A549 (cell line): ENCODE data around the gene FIGLA. TPM values are rescaled to one million over a fixed set of nuclear protein-coding genes. Genes with fewer than 3 reads are reported as not detected.

Experiments
- ATAC-seq, 2 experiments: fragments of 200-7000 bp in 1 of 2; fragments of >200 bp in 1 of 2; cut with Nextera tagmentation in 1 of 2; cut with Tn5 transposase in 1 of 2; 3 replicates each; pipeline versions ENCODE4 v1.8.0 to v1.9.1; 2018 to 2020; ENCODE audit warnings: mild to moderate bottlenecking in 1 of 2, moderate library complexity in 1 of 2
- CTCF ChIA-PET: fragments of 300-600 bp; sonication (Branson Sonifier 250); formaldehyde crosslinking; extraction: SDS; loops from one replicate; lab custom pipeline; 2021; ENCODE audit warnings: antibody characterized with exemption, inconsistent platforms; lab: Yijun Ruan, JAX
- POLR2A ChIA-PET: fragments of 350-600 bp; formaldehyde crosslinking; extraction: SDS; loops from one replicate; lab custom pipeline; 2021; ENCODE audit warnings: antibody characterized with exemption, inconsistent platforms; lab: Yijun Ruan, JAX
- DNase-seq, 2 experiments: peaks; one replicate each; pipeline versions ENCODE4 v3.0.0 to v3.0.0-alpha.2; 2011 to 2016; ENCODE audit warnings: low read depth in 1 of 2, low spot score in 1 of 2
- FAIRE-seq: peaks from 2 replicates; lab custom pipeline; 2011; peaks lifted over from hg19 to GRCh38; lab: Jason Lieb, UNC
- H3K27ac ChIP-seq, 2 experiments: fragments of >200 bp; sonication (Bioruptor Twin); formaldehyde crosslinking; 3 replicates each; pipeline ENCODE4 v1.5.1; 2016 to 2017
- H3K4me1 ChIP-seq: fragments of >200 bp; sonication (Bioruptor Twin); formaldehyde crosslinking; 3 replicates; pipeline ENCODE4 v1.6.1; 2016
- H3K4me2 ChIP-seq: fragments of >200 bp; sonication (Bioruptor Twin); formaldehyde crosslinking; 3 replicates; pipeline ENCODE4 v1.6.1; 2016
- H3K4me3 ChIP-seq: fragments of >200 bp; sonication (Bioruptor Twin); formaldehyde crosslinking; 3 replicates; pipeline ENCODE4 v1.5.1; 2016
- H3K9me3 ChIP-seq: fragments of >200 bp; sonication (Bioruptor Twin); formaldehyde crosslinking; 3 replicates; pipeline ENCODE4 v1.6.1; 2016
- BHLHE40 ChIP-seq: IDR thresholded peaks from 2 replicates; pipeline ENCODE4 v1.6.1; 2012; ENCODE audit warnings: low read depth, low read length, inconsistent platforms
- CBX2 ChIP-seq: fragments of 200-600 bp; sonication (generic); IDR thresholded peaks from 2 replicates; pipeline ENCODE4 v1.6.1; 2016; ENCODE audit warnings: low read depth, mild to moderate bottlenecking, borderline replicate concordance
- E2F6 ChIP-seq: IDR thresholded peaks from 2 replicates; pipeline ENCODE4 v1.6.1; 2012; ENCODE audit warnings: low read depth, borderline replicate concordance
- EHF ChIP-seq: fragments of 250-450 bp; sonication (Bioruptor Pico); IDR thresholded peaks from 2 replicates; pipeline ENCODE4 v1.5.0; 2020; ENCODE audit warnings: mild to moderate bottlenecking
- EHMT2 ChIP-seq: fragments of 200-600 bp; sonication (generic); IDR thresholded peaks from 2 replicates; pipeline ENCODE4 v1.6.1; 2016; ENCODE audit warnings: antibody characterized with exemption, low read depth, mild to moderate bottlenecking, moderate library complexity
- FOSL2 ChIP-seq, 2 experiments: fragments of 450-650 bp in 1 of 2; fragments of >200 bp in 1 of 2; sonication (Bioruptor Twin) in 1 of 2; formaldehyde crosslinking; IDR thresholded peaks; 2 replicates each; pipeline versions ENCODE4 v1.5.0 to v1.6.1; 2016 to 2020; ENCODE audit warnings: mild to moderate bottlenecking in 1 of 2, moderate library complexity in 1 of 2
- FOXS1 ChIP-seq: fragments of 250-450 bp; sonication (Bioruptor Pico); IDR thresholded peaks from 2 replicates; pipeline ENCODE4 v1.5.0; 2020; ENCODE audit warnings: mild to moderate bottlenecking, moderate library complexity
- MAFK ChIP-seq: fragments of 450-650 bp; IDR thresholded peaks from 2 replicates; pipeline ENCODE4 v1.6.1; 2014; ENCODE audit not compliant: partially characterized antibody
- MAZ ChIP-seq: fragments of 150-350 bp; IDR thresholded peaks from 2 replicates; pipeline ENCODE4 v1.6.1; 2014; ENCODE audit warnings: antibody characterized with exemption, low read depth, low read length, borderline replicate concordance
- NR3C1 ChIP-seq: fragments of >200 bp; sonication (Bioruptor Twin); formaldehyde crosslinking; IDR thresholded peaks from 3 replicates; pipeline ENCODE4 v1.6.1; 2017
- PHF8 ChIP-seq: fragments of 200-600 bp; sonication (generic); IDR thresholded peaks from 2 replicates; pipeline ENCODE4 v1.6.1; 2016; ENCODE audit warnings: low read depth, mild to moderate bottlenecking, antibody characterized with exemption, moderate library complexity, borderline replicate concordance
- POLR2A ChIP-seq: IDR thresholded peaks from 2 replicates; pipeline ENCODE4 v1.6.1; 2012; ENCODE audit warnings: mild to moderate bottlenecking, low read length
- RARB ChIP-seq: fragments of 250-450 bp; sonication (Bioruptor Pico); IDR thresholded peaks from 2 replicates; pipeline ENCODE4 v1.8.0; 2021; ENCODE audit warnings: mild to moderate bottlenecking, moderate library complexity
- RCOR1 ChIP-seq: fragments of 150-350 bp; IDR thresholded peaks from 2 replicates; pipeline ENCODE4 v1.6.1; 2014; ENCODE audit warnings: antibody characterized with exemption, low read length, low read depth
- RFX5 ChIP-seq: fragments of 450-650 bp; IDR thresholded peaks from 2 replicates; pipeline ENCODE4 v1.7.1; 2014; ENCODE audit warnings: antibody characterized with exemption, mild to moderate bottlenecking, moderate library complexity
- TFCP2L1 ChIP-seq: fragments of 250-450 bp; sonication (Bioruptor Pico); IDR thresholded peaks from 2 replicates; pipeline ENCODE4 v1.5.0; 2021; ENCODE audit warnings: mild to moderate bottlenecking
- TP53 ChIP-seq: fragments of 250-450 bp; sonication (Bioruptor Pico); IDR thresholded peaks from 2 replicates; pipeline ENCODE4 v1.5.0; 2021; ENCODE audit warnings: mild to moderate bottlenecking, moderate library complexity
- ZC3H11A ChIP-seq: fragments of 450-650 bp; IDR thresholded peaks from 2 replicates; pipeline ENCODE4 v1.6.1; 2014; ENCODE audit warnings: antibody characterized with exemption, mild to moderate bottlenecking
- WGBS: methylation state at CpG from one replicate; pipeline ENCODE4 v1.1.6; 2017; ENCODE audit errors: missing lambda C conversion rate; 5-methylcytosine and 5-hydroxymethylcytosine counted together
- polyA plus RNA-seq, 4 experiments: library from polyadenylated mRNA; depleted of rRNA in 3 of 4; stranded (reverse); fragments of >200 nt; fragmentation: RNase III in 1 of 4; extraction: RNeasy Plus Mini Kit Qiagen cat#74134 plus additional on column Dnase treatment in 1 of 4; gene quantifications; 2 replicates in 3 of 4; 3 replicates in 1 of 4; pipeline ENCODE4 v1.2.3, GENCODE V29; 2011 to 2017
- TF ChIP-seq, protein P1 (sequence below): IDR thresholded peaks from 2 replicates; pipeline ENCODE4 v1.6.1; 2012
- TF ChIP-seq, protein P2 (sequence below): fragments of >200 bp; sonication (Bioruptor Twin); formaldehyde crosslinking; IDR thresholded peaks from 3 replicates; pipeline ENCODE4 v1.6.1; 2016

The FIGLA gene
- polyA plus RNA-seq, 2 of the 4 experiments (the other 2 are of a cell fraction): not detected

GRCh38 chr2:70831861-70832260 is 41.4 kb upstream of the FIGLA start:
- no peak for TF ChIP-seq CBX2
- TF ChIP-seq TFCP2L1 (CRISPR knock-in tag): no peak
- TF ChIP-seq, protein P1, sequence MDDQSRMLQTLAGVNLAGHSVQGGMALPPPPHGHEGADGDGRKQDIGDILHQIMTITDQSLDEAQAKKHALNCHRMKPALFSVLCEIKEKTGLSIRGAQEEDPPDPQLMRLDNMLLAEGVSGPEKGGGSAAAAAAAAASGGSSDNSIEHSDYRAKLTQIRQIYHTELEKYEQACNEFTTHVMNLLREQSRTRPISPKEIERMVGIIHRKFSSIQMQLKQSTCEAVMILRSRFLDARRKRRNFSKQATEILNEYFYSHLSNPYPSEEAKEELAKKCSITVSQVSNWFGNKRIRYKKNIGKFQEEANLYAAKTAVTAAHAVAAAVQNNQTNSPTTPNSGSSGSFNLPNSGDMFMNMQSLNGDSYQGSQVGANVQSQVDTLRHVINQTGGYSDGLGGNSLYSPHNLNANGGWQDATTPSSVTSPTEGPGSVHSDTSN: no peak
- no peak for TF ChIP-seq RCOR1
- TF ChIP-seq, protein P2, sequence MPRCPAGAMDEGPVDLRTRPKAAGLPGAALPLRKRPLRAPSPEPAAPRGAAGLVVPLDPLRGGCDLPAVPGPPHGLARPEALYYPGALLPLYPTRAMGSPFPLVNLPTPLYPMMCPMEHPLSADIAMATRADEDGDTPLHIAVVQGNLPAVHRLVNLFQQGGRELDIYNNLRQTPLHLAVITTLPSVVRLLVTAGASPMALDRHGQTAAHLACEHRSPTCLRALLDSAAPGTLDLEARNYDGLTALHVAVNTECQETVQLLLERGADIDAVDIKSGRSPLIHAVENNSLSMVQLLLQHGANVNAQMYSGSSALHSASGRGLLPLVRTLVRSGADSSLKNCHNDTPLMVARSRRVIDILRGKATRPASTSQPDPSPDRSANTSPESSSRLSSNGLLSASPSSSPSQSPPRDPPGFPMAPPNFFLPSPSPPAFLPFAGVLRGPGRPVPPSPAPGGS: no peak
- no peak for TF ChIP-seq PHF8
- no peak for TF ChIP-seq RARB (CRISPR knock-in tag)
- no peak for TF ChIP-seq MAZ
- no peak for TF ChIP-seq RFX5
- Histone ChIP-seq H3K4me1 (no peaks in the 10 kb centered on the region), H3K9me3 (peaks cover 8% of the 10 kb centered on the region; the same call in 2 of the 3 replicates), H3K4me2 (no peak overlapping the region), H3K4me3 (no peak overlapping the region), H3K27ac (no peak overlapping the region)
- ChIA-PET POLR2A (no interaction called here), CTCF (interaction anchor here (2.2 to 5.7 kb wide), 3 partner anchors 31 to 116 kb away, joined by 10 to 33 read pairs (median 10); no protein-coding TSS in a partner anchor)
- ATAC-seq (no peak), FAIRE-seq (no peak), DNase-seq (no peak)
- WGBS: 69% methylated on average over 6 of the region's 6 CpGs

DNA sequence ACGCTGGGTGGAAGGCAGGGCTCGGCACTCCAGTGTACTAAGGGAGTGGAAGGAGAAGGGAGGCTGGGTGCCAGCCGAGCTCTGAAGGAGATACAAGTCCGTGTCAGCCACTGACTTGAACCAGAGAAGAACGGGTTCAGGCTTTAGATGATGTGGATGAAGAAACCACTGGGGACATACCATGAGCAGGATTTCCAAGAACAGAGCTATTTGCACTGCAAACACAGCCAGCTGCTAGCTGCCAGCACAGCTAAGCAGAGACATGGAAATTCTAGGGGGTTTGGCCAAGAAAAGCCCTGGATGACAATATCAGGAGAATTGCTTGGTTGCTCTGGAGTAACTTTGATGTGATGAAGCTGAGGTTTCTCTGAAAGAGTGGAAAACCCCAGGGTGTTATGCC is 39.9 kb upstream of the FIGLA start:
- ChIA-PET POLR2A (no interaction called here), CTCF (interaction anchor here (0.7 to 5.7 kb wide), 6 partner anchors 15 to 555 kb away, joined by 3 to 33 read pairs (median 6); no protein-coding TSS in a partner anchor)
- Histone ChIP-seq H3K4me3 (no peak overlapping the region), H3K27ac (no peak overlapping the region), H3K9me3 (peaks cover 8% of the 10 kb centered on the region; the same call in 2 of the 3 replicates), H3K4me2 (no peak overlapping the region), H3K4me1 (no peaks in the 10 kb centered on the region)
- no peak for TF ChIP-seq EHMT2
- TF ChIP-seq MAFK: no peak
- FAIRE-seq (no peak), DNase-seq (no peak), ATAC-seq (no peak; a peak in 1 of 6 replicates)
- WGBS: 22% methylated on average over 5 of the region's 5 CpGs

DNA sequence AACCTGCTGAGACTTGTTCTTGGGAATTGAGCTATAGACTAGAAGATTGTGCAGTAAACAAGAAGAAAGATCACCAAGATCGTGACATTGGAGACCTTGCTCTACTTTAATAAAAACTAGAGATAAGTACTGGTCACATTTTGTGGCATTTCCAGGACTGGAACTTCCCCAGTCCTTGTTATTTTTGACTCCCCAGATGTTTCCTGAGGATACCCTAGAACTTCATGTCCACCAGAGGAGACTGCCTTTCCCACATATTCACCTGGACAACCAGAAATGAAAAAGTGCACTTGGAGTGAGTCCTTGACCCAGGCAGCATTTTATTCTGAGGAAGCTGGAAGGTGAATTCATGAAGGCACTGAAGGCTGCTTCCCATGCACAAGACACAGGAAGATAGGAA is 39.5 kb upstream of the FIGLA start:
- CTCF ChIA-PET: interaction anchor here (0.9 to 5.7 kb wide), 6 partner anchors 15 to 134 kb away, joined by 3 to 33 read pairs (median 8); no protein-coding TSS in a partner anchor
- no peak overlapping the region for H3K27ac ChIP-seq

More for the DNA sequence above, 39.5 kb upstream of the FIGLA start:
- WGBS: 28% methylated on average over 1 of the region's 1 CpG
- ATAC-seq: no peak
- Histone ChIP-seq H3K4me1 (no peaks in the 10 kb centered on the region), H3K4me2 (no peak overlapping the region), H3K9me3 (peaks cover 8% of the 10 kb centered on the region; the same call in 2 of the 3 replicates), H3K4me3 (no peak overlapping the region)
- no peak for DNase-seq
- POLR2A ChIA-PET: no interaction called here
- TF ChIP-seq, protein P1: no peak
- TF ChIP-seq ZC3H11A (no peak), POLR2A (no peak), FOXS1 (CRISPR knock-in tag) (no peak), NR3C1 (no peak), EHF (no peak), TP53 (CRISPR knock-in tag) (no peak), FOSL2 (IDR thresholded peaks at IDR 0.05) (no peak), FOSL2 (CRISPR knock-in tag; IDR thresholded peaks at IDR 0.05) (no peak), PHF8 (no peak), BHLHE40 (no peak), E2F6 (no peak)
- no peak for FAIRE-seq
